HUES64 (cell line): ENCODE data around the gene PKD1L1.
"Not testable (repeated sequence)": the region's sequence is repeated elsewhere in the genome, so short reads cannot be mapped to it uniquely, and the experiment has no call there.

Source experiments
- H3K27ac ChIP-seq: 2 replicates; pipeline ENCODE4 v1.7.0; 2013; ENCODE audit warnings: low read depth, low read length, inconsistent platforms
- H3K27me3 ChIP-seq: 2 replicates; pipeline ENCODE4 v1.6.1; 2013; ENCODE audit warnings: mild to moderate bottlenecking, low read length; ENCODE audit not compliant: insufficient read depth
- H3K36me3 ChIP-seq: 2 replicates; pipeline ENCODE4 v1.6.1; 2013; ENCODE audit warnings: mild to moderate bottlenecking, low read length; ENCODE audit not compliant: insufficient read depth
- H3K4me1 ChIP-seq: 2 replicates; pipeline ENCODE4 v1.6.1; 2013; ENCODE audit warnings: mild to moderate bottlenecking, low read length, moderate library complexity; ENCODE audit not compliant: insufficient read depth
- H3K4me3 ChIP-seq: 2 replicates; pipeline ENCODE4 v1.5.1; 2013; ENCODE audit warnings: mild to moderate bottlenecking, low read length, moderate library complexity
- H3K9ac ChIP-seq: 2 replicates; pipeline ENCODE4 v1.6.1; 2013; ENCODE audit warnings: mild to moderate bottlenecking, low read depth, low read length
- H3K9me3 ChIP-seq: 2 replicates; pipeline ENCODE4 v1.6.1; 2013; ENCODE audit warnings: low read depth, low read length; ENCODE audit not compliant: insufficient read depth
- WGBS: fragments of 150-250, 120-280 bp; methylation state at CpG from one replicate; pipeline ENCODE4 v1.1.7; 2013; ENCODE audit warnings: missing lambda C conversion rate; 5-methylcytosine and 5-hydroxymethylcytosine counted together

PKD1L1 gene

DNA sequence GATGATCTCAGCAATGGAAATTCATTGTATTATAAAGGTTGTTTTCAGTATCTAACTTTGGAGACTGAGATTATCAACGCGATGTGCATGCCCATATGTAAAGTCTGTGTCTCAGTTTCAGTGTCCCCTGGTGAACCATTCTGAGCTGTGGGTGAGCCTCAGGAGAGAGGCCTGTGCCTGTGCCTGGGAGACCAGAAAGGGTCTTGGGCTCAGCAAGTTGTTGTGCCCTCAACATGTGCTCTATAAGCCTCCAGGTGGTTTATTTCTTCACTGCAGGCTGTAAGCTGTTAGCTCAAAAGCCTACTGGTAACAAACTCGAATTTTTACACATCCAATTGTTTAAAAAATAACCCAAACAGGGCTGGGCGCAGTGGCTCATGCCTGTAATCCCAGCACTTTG is 151.9 kb downstream of the PKD1L1 start:
- Histone ChIP-seq H3K4me3 (no peak overlapping the region), H3K27me3 (no peaks in the 10 kb centered on the region), H3K9ac (no peak overlapping the region), H3K27ac (no peak overlapping the region), H3K36me3 (no peaks in the 10 kb centered on the region), H3K4me1 (no peaks in the 10 kb centered on the region), H3K9me3 (no peaks in the 10 kb centered on the region)
- 92% methylated on average over 4 of the region's 4 CpGs for WGBS

DNA sequence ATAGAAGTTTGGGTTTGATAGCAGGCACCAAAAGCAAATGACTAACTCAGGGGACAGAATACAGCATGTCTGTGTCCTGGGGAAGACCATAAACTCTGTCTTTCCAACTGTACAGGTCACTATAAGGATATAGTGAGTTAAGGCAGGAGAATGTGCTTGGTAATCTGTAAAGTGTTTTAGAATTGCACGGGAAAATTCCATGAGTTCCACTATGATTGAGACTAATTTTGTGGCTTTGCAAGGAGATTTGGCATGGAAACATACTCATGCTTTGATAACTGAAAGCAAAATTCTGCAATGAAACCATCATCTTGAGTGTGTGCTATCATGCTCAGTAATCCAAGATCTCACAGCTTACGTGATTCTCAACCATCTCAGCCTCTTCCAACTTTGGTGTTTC is 152.6 kb downstream of the PKD1L1 start:
- H3K4me3 ChIP-seq: no peak overlapping the region
- no peak overlapping the region for H3K27ac ChIP-seq
- 94% methylated on average over 2 of the region's 2 CpGs for WGBS

DNA sequence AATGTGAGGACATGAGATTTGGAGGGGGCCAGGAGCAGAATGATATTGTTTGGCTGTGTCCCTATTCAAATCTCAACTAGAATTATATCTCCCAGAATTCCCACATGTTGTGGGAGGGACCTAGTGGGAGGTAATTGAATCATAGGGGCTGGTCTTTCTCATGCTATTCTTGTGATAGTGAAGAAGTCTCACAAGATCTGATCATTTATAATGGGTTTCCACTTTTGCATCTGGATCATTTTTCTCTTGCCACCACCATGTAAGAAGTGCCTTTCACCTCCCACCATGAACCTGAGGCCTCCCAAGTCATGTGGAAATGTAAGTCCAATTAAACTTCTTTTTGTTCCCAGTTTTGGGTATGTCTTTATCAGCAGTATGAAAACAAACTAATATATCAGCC is 153.1 kb downstream of the PKD1L1 start:
- H3K9ac ChIP-seq, H3K27ac ChIP-seq, H3K4me1 ChIP-seq, H3K4me3 ChIP-seq, H3K27me3 ChIP-seq, H3K9me3 ChIP-seq, H3K36me3 ChIP-seq: not testable (repeated sequence)

More for the DNA sequence above, 152.6 kb downstream of the PKD1L1 start:
- Histone ChIP-seq H3K27me3 (no peaks in the 10 kb centered on the region), H3K9me3 (no peaks in the 10 kb centered on the region), H3K36me3 (no peaks in the 10 kb centered on the region), H3K9ac (no peak overlapping the region), H3K4me1 (no peaks in the 10 kb centered on the region)

DNA sequence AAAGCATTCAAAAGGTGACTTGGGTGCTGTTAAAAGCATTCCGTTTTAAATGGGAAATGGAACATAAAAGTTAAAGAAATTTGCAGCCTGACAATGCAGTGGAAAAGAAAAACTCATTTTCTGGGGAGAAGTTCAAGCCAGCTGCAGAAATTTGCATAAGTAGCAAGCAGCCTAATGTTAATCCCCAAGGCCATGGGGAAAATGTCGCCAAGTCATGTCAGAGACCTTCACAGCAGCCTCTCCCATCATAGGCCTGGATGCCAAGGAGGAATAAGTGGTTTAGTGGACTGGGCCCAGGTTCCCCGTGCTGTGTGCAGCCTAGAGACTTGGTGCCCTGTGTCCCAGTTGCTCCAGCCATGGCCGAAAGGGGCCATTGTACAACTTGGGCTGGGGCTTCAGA is 154.2 kb downstream of the PKD1L1 start:
- WGBS: 75% methylated on average over 4 of the region's 4 CpGs
- Histone ChIP-seq H3K9ac (no peak overlapping the region), H3K4me1 (no peaks in the 10 kb centered on the region), H3K36me3 (no peaks in the 10 kb centered on the region), H3K4me3 (no peak overlapping the region), H3K9me3 (no peaks in the 10 kb centered on the region), H3K27me3 (no peaks in the 10 kb centered on the region), H3K27ac (no peak overlapping the region)

DNA sequence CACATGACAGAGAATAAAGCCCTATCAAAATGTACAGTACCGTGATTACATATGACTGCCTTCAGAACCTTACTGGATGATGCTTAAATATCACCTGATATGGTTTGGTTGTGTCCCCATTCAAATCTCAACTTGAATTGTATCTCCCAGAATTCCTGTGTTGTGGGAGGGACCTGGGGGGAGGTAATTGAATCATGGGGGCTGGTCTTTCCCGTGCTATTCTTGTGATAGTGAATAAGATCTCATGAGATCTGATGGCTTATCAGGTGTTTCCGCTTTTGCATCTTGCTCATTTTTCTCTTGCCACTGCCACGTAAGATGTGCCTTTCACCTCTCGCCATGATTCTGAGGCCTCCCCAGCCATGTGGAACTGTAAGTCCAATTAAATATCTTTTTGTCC is 155.1 kb downstream of the PKD1L1 start:
- not testable (repeated sequence) for H3K4me3 ChIP-seq, H3K27ac ChIP-seq, H3K36me3 ChIP-seq, H3K9me3 ChIP-seq, H3K27me3 ChIP-seq, H3K4me1 ChIP-seq, H3K9ac ChIP-seq
- 81% methylated on average over 5 of the region's 5 CpGs for WGBS

DNA sequence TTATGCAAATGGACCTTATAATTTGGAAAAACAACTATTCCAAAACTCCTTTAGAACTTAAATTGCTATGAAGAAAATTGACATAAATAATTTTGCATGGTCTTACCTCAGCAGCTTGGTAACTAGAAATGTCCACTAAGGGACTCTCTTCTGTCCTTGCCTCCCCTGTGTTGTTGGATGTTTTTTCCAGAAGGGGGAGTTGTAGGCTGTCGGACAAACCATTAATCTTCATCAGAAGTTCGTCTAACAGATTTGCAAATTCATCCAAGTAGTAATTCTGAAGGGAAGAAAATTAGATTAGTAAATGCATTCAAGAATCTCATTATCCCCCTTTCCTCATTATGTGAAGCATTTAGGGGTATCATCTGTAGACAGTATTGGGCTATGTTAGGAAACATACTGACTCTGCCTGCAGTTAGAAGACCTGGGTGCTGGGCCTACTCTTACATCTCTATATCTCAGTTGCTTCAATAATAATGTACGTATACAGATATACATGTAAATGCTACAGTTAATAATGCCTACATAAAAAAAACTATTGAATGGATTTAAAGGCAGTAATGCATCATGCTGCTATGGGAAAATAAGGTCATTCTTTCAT is 155.6 kb downstream of the PKD1L1 start:
- H3K27me3 ChIP-seq: no peaks in the 10 kb centered on the region
- H3K9ac ChIP-seq: no peak overlapping the region
- H3K4me1 ChIP-seq: no peaks in the 10 kb centered on the region
- no peaks in the 10 kb centered on the region for H3K9me3 ChIP-seq
- 40% methylated on average over 1 of the region's 3 CpGs for WGBS
- H3K4me3 ChIP-seq: no peak overlapping the region
- no peak overlapping the region for H3K27ac ChIP-seq
- H3K36me3 ChIP-seq: no peaks in the 10 kb centered on the region

DNA sequence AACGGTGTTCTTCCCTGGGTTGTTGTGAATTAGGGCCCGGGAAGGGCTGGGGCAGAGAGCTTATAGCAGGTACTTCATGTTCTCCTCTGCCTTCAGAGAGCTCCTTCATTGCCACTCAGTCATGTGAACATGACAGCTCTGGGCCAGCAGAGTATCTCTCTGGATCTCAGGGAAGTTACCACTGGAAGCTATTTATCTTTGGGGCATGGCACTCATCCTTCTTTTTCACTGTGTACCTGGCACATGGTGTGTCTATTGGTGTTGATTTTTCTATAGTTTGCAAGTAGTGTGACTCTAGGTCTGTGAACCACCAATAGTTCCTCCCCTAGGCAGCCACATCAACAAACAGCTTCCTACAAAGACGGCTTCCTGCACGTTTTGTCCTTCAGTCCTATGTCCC is 156.6 kb downstream of the PKD1L1 start:
- Histone ChIP-seq H3K36me3 (no peaks in the 10 kb centered on the region), H3K27ac (no peak overlapping the region), H3K27me3 (no peaks in the 10 kb centered on the region), H3K9me3 (no peaks in the 10 kb centered on the region), H3K4me3 (no peak overlapping the region), H3K9ac (no peak overlapping the region), H3K4me1 (peaks cover 7% of the 10 kb centered on the region)
- WGBS: 88% methylated on average over 4 of the region's 4 CpGs

DNA sequence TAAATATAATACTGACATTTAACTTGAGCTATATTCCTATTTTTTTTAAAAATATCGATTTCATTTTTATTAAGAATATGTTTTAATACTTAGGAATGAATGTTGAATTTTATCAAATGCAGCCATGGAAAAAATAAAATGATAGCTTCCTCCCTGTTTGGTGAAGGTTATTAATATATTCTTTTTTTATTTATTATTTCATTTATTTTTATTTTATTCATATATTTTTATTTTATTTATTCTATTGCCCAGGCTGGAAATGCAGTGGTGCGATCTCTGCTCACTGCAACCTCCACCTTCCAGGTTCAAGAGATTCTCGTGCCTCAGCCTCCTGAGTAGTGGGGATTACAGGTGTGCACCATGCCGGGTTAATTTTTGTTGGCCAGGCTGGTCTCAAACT is 160.2 kb downstream of the PKD1L1 start:
- no peaks in the 10 kb centered on the region for H3K9me3 ChIP-seq
- H3K27me3 ChIP-seq: no peaks in the 10 kb centered on the region
- H3K27ac ChIP-seq: no peak overlapping the region
- no peaks in the 10 kb centered on the region for H3K36me3 ChIP-seq
- H3K4me1 ChIP-seq: peaks cover 34% of the 10 kb centered on the region
- H3K4me3 ChIP-seq: no peak overlapping the region
- no peak overlapping the region for H3K9ac ChIP-seq
- 97% methylated on average over 3 of the region's 4 CpGs for whole genome bisulfite sequencing

DNA sequence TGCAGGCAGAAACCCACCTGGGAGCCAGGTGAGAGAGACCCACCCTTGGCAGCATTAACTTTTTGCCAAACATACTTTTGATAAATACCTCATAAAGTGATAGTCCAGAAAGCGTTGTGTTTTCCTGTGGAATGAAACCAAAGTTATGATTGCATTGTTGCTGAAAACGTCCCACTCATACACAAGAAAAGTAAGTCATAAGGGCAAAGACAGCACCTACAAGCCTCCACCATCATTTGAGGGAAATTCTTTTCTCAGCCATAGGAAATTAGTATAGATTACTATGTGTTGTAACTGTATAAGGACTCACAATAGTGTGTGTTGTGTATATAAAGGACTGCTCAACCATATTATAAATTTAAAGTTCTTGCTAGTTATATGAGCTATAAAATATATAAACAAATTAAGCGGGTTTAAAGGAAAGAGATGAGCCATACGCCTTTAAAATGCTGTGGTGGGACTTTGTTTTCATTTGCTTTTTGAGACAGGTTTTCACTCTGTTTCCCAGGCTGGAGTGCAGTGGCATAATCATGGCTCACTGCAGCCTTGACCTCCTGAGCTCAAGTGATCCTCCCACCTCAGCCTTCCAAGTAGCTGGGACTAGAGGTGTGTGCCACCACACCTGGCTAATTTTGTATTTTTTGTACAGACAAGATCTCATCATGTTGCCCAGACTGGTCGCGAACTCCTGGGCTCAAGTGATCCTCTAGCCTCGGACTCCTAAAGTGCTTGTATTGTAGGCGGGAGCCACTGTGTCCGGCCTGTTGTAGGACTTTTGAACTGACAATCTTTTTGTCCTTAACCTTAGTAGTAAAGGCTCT is 160.8 kb downstream of the PKD1L1 start:
- H3K9me3 ChIP-seq: no peaks in the 10 kb centered on the region
- H3K4me1 ChIP-seq: peaks cover 34% of the 10 kb centered on the region
- H3K36me3 ChIP-seq: no peaks in the 10 kb centered on the region
- WGBS: 96% methylated on average over 9 of the region's 9 CpGs
- peak overlapping the region; percentile 19; the same call in 1 of the 2 replicates for H3K9ac ChIP-seq
- H3K27me3 ChIP-seq: no peaks in the 10 kb centered on the region
- H3K4me3 ChIP-seq: no peak overlapping the region
- H3K27ac ChIP-seq: peak overlapping the region; percentile 34

DNA sequence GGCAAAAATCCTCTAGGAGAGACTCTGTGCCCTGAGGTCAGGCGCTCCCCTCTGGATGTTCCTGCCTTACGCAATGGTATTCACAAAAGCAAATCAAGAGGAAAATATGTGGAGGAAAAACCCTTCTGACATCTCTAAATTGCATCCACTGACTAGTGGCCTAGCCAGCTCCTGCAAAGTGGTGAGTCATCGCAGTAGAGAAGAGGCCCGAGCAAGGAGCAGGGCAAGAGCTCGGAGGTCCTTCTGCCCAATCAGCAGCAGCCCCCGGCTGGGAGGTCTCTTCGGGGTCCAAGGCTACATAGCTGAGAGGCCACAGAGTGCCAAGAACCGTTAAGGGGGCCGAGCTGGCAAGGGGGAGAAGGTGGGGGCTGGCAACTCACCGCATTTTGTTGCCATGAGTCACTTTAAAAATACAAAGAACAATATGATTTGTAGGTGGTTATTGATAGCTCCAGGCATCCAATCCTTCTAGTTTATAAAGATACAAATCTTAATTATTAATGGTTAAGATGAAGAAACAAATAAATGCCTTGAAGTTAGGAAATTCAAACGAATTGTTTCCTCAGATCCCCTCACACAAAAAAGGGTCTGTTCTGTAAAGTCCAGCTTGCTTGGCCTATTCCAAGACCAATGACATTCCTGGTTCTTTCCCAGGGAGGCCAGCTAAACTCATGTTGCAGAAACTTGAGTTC is 161.6 kb downstream of the PKD1L1 start:
- Histone ChIP-seq H3K4me3 (no peak overlapping the region), H3K27me3 (no peaks in the 10 kb centered on the region), H3K9ac (peak overlapping the region; percentile 19; the same call in 1 of the 2 replicates), H3K27ac (peak overlapping the region; percentile 63), H3K9me3 (no peaks in the 10 kb centered on the region), H3K4me1 (peaks cover 34% of the 10 kb centered on the region), H3K36me3 (no peaks in the 10 kb centered on the region)
- 40% methylated on average over 11 of the region's 11 CpGs for WGBS

DNA sequence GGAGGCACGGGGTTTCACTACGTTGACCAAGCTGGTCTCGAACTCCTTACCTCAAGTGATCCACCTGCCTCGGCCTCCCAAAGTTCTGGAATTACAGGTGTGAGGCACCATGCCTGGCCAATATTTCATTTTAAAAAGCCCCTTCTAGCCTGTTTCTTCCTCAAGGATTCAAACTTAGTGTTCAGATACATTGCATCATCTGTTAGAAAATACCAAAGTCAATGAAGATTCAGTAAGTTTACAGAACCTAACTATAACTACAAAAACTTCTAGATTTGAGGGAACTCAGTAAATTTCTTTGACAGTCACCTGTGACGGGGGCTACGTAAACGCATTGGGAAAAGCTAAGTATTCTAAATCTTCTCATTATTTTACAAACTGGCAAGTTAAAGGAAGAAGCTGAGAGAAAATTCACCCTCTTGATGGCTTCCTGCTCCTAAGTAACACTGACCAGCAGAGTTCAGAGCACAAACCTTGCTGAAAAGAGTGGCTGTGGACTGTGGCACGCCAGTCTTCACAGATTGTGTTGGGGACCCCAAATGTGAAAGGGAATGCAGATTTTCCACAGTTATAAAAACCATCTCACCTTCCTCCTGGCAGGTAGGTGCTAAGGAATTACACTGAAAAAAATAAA is 162.2 kb downstream of the PKD1L1 start:
- H3K36me3 ChIP-seq: no peaks in the 10 kb centered on the region
- H3K9ac ChIP-seq: peak overlapping the region; percentile 13; the same call in 1 of the 2 replicates
- H3K27ac ChIP-seq: peak overlapping the region; percentile 63
- no peaks in the 10 kb centered on the region for H3K27me3 ChIP-seq
- WGBS: 73% methylated on average over 8 of the region's 8 CpGs
- no peaks in the 10 kb centered on the region for H3K9me3 ChIP-seq
- H3K4me3 ChIP-seq: no peak overlapping the region
- H3K4me1 ChIP-seq: peaks cover 34% of the 10 kb centered on the region
